Panc1 (cell line): ENCODE measurements around the gene ZMYM5. TPM values are rescaled to one million over a fixed set of nuclear protein-coding genes. Genes with fewer than 3 reads are reported as not detected.

Source experiments
- ATAC-seq: fragments of 200-7000 bp; cut with Tn5 transposase; 2 replicates; pipeline ENCODE4 v1.9.1; 2020; ENCODE audit warnings: mild to moderate bottlenecking, moderate library complexity
- BruUV-seq: library from RNA; stranded (reverse); fragments of 400-500 nt; replicated peaks from 2 replicates; lab custom pipeline; 2021; lab: Mats Ljungman, UMichigan
- CTCF ChIA-PET: fragments of 300-600 bp; sonication (Branson Sonifier 250); formaldehyde crosslinking; loops from one replicate; lab custom pipeline; 2022; ENCODE audit warnings: antibody characterized with exemption; lab: Charles Lee
- POLR2A ChIA-PET: fragments of 300-600 bp; sonication (Branson Sonifier 250); formaldehyde crosslinking; loops from one replicate; lab custom pipeline; 2022; ENCODE audit warnings: antibody characterized with exemption; lab: Charles Lee
- DNase-seq: peaks from one replicate; pipeline ENCODE4 v3.0.0-alpha.2; 2010; ENCODE audit warnings: low read depth, low spot score
- H3K27ac ChIP-seq: 2 replicates; pipeline ENCODE4 v1.5.1; 2011; ENCODE audit warnings: mild to moderate bottlenecking, low read length, inconsistent platforms
- H3K27me3 ChIP-seq: fragments of 200-500 bp; sonication (Bioruptor generic); 2 replicates; pipeline ENCODE4 v1.6.0; 2014; ENCODE audit warnings: low read length, inconsistent platforms; ENCODE audit not compliant: control insufficient read depth, insufficient read depth
- H3K36me3 ChIP-seq: fragments of 200-500 bp; sonication (Bioruptor generic); 2 replicates; pipeline ENCODE4 v1.5.1; 2014; ENCODE audit warnings: inconsistent platforms, mild to moderate bottlenecking, low read length, moderate library complexity; ENCODE audit not compliant: control insufficient read depth, insufficient read depth
- H3K4me1 ChIP-seq: 2 replicates; pipeline ENCODE4 v1.5.1; 2011; ENCODE audit warnings: inconsistent platforms, mild to moderate bottlenecking, low read length, moderate library complexity; ENCODE audit not compliant: control insufficient read depth, insufficient read depth
- H3K4me3 ChIP-seq, 2 experiments: 2 replicates each; pipeline ENCODE4 v1.5.1; 2011 to 2012; ENCODE audit warnings: low read depth in 2 of 2, low read length in 2 of 2, mild to moderate bottlenecking in 2 of 2, inconsistent platforms in 1 of 2, moderate library complexity in 1 of 2
- H3K9me3 ChIP-seq: fragments of 200-500 bp; sonication (Bioruptor generic); 2 replicates; pipeline ENCODE4 v1.5.1; 2014; ENCODE audit warnings: low read depth, mild to moderate bottlenecking, inconsistent platforms, low read length, moderate library complexity; ENCODE audit not compliant: control insufficient read depth, insufficient read depth
- CTCF ChIP-seq: fragments of 450-650 bp; IDR thresholded peaks from 2 replicates; pipeline ENCODE4 v1.5.1; 2017; ENCODE audit warnings: mild to moderate bottlenecking
- POLR2AphosphoS5 ChIP-seq: IDR thresholded peaks from 2 replicates; pipeline ENCODE4 v1.6.1; 2012; ENCODE audit warnings: mild to moderate bottlenecking, low read depth, low read length, moderate library complexity
- SIN3A ChIP-seq: IDR thresholded peaks from 2 replicates; pipeline ENCODE4 v1.6.1; 2012; ENCODE audit warnings: low read depth, mild to moderate bottlenecking, low read length, moderate library complexity, borderline replicate concordance; ENCODE audit not compliant: insufficient read depth
- TCF7L2 ChIP-seq: IDR thresholded peaks from 2 replicates; pipeline ENCODE4 v1.6.1; 2011; ENCODE audit warnings: mild to moderate bottlenecking, low read depth, low read length, inconsistent platforms
- in situ Hi-C: cut with HindIII; loops from 2 replicates; pipeline ENCODE4 v1.10.0; 2016; ENCODE audit warnings: low sequenced_read_pairs, low pct_unique_long_range_greater_than_20kb
- intact Hi-C: fragments of 100-400 bp; cut with micrococcal nuclease; formaldehyde crosslinking; loops from one replicate; pipeline ENCODE4 v1.10.0; 2022; ENCODE audit not compliant: unreplicated experiment
- total RNA-seq: library from RNA; stranded (reverse); gene quantifications from one replicate; pipeline ENCODE4 v1.2.1, GENCODE V29; 2021; ENCODE audit not compliant: unreplicated experiment
- TF ChIP-seq, protein P1 (sequence below), 2 experiments: IDR thresholded peaks; 2 replicates each; pipeline ENCODE4 v1.6.1; 2011 to 2012; ENCODE audit warnings: low read depth in 2 of 2, control low read depth in 1 of 2, low read length in 1 of 2, mild to moderate bottlenecking in 1 of 2, moderate library complexity in 1 of 2; ENCODE audit not compliant: insufficient read depth in 1 of 2

ZMYM5 gene
- total RNA-seq, 1 experiment from 2014 or later, result 11.8 TPM

DNA sequence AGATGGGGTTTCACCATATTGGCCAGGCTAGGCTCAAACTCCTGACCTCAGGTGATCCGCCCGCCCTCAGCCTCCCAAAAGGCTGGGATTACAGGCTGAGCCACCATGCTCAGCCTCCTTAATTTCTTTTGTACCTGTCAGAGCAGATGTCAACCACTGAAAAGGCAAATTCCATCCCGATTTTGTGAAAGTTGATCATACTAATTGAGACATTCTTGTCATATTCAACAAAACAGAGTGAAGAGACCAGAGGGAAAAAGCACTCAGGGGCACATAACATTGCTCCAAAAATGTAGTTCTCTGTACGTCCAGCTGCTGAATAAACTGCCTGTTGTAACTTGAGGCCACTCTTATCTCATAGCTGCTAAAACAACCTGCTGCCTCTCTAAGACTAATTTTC, 53.3 kb downstream of the ZMYM5 start:
- CTCF ChIA-PET, result no interaction called here
- no peak for TF ChIP-seq SIN3A
- TF ChIP-seq TCF7L2, result no peak
- Histone ChIP-seq H3K36me3 (no peaks in the 10 kb centered on the region), H3K9me3 (no peaks in the 10 kb centered on the region), H3K4me3 (no peak overlapping the region), H3K27ac (no peak overlapping the region), H3K27me3 (no peaks in the 10 kb centered on the region), H3K4me1 (no peaks in the 10 kb centered on the region)
- POLR2A ChIA-PET, result no interaction called here
- no TSS peak for BruUV-seq
- ATAC-seq, result no peak
- intact Hi-C loops (no loop called here), in situ Hi-C loops (no loop called here)
- DNase-seq, result no peak

- Histone ChIP-seq H3K36me3 (no peaks in the 10 kb centered on the region), H3K4me1 (no peaks in the 10 kb centered on the region), H3K27me3 (no peaks in the 10 kb centered on the region), H3K4me3 (no peak overlapping the region), H3K27ac (no peak overlapping the region), H3K9me3 (no peaks in the 10 kb centered on the region)
- BruUV-seq, result no TSS peak
- POLR2A ChIA-PET, result no interaction called here
- CTCF ChIA-PET, result no interaction called here
- DNase-seq (no peak), ATAC-seq (no peak)
- in situ Hi-C loops (no loop called here), intact Hi-C loops (no loop called here)
- TF ChIP-seq POLR2AphosphoS5, result no peak
- TF ChIP-seq, protein P1, sequence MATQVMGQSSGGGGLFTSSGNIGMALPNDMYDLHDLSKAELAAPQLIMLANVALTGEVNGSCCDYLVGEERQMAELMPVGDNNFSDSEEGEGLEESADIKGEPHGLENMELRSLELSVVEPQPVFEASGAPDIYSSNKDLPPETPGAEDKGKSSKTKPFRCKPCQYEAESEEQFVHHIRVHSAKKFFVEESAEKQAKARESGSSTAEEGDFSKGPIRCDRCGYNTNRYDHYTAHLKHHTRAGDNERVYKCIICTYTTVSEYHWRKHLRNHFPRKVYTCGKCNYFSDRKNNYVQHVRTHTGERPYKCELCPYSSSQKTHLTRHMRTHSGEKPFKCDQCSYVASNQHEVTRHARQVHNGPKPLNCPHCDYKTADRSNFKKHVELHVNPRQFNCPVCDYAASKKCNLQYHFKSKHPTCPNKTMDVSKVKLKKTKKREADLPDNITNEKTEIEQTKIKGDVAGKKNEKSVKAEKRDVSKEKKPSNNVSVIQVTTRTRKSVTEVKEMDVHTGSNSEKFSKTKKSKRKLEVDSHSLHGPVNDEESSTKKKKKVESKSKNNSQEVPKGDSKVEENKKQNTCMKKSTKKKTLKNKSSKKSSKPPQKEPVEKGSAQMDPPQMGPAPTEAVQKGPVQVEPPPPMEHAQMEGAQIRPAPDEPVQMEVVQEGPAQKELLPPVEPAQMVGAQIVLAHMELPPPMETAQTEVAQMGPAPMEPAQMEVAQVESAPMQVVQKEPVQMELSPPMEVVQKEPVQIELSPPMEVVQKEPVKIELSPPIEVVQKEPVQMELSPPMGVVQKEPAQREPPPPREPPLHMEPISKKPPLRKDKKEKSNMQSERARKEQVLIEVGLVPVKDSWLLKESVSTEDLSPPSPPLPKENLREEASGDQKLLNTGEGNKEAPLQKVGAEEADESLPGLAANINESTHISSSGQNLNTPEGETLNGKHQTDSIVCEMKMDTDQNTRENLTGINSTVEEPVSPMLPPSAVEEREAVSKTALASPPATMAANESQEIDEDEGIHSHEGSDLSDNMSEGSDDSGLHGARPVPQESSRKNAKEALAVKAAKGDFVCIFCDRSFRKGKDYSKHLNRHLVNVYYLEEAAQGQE (IDR thresholded peaks at IDR 0.05; ENCODE audit: insufficient read depth in 1 of 2, low read depth in 2 of 2, low read length in 1 of 2), result no peak
- no peak for TF ChIP-seq TCF7L2
- no peak for TF ChIP-seq SIN3A
- TF ChIP-seq CTCF, result no peak
Measured at GRCh38 chr13:19805765-19806164, 57.7 kb downstream of the ZMYM5 start.

DNA sequence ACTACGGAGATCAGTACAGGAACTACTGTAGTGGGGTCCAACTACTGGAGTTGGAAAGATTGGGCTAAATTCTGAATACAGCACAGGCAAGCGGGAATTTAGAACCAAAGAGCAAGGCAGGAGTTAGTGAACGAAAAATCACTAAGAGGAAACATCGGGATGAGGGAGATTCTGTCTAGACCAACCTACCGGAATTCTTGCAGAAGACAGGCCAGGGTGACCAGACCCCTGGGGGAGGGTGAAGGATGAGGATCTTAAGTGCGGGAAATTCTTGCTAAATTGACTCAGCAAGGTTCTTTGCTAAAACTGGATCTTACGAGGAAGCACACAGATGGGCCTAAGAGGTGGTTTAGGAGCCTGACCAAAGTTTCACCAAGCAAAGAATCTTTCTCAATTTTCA, 67.5 kb downstream of the ZMYM5 start:
- no peaks in the 10 kb centered on the region for H3K27me3 ChIP-seq
- no peak for TF ChIP-seq SIN3A
- TF ChIP-seq, protein P1 (IDR thresholded peaks at IDR 0.05; ENCODE audit: insufficient read depth in 1 of 2, low read depth in 2 of 2, low read length in 1 of 2), result no peak
- no peak for TF ChIP-seq POLR2AphosphoS5
- no peak for TF ChIP-seq TCF7L2
- TF ChIP-seq CTCF, result no peak
- no peak overlapping the region for H3K27ac ChIP-seq
- intact Hi-C loops (no loop called here), in situ Hi-C loops (no loop called here)
- H3K9me3 ChIP-seq, result no peaks in the 10 kb centered on the region
- ChIA-PET POLR2A (no interaction called here), CTCF (no interaction called here)
- no peak overlapping the region for H3K4me3 ChIP-seq
- no peaks in the 10 kb centered on the region for H3K36me3 ChIP-seq
- no peaks in the 10 kb centered on the region for H3K4me1 ChIP-seq
- ATAC-seq (no peak), DNase-seq (no peak)
- no TSS peak for BruUV-seq
